Liver (tissue), 9 donors: Measurements from ENCODE around the gene ID3. TPM values are rescaled to one million over a fixed set of nuclear protein-coding genes. Genes with fewer than 3 reads are reported as not detected.

ENCODE experiments used
- DNase-seq: peaks from one replicate; pipeline ENCODE4 v3.0.0-alpha.2; 2017; ENCODE audit warnings: low spot score
- H3K27ac ChIP-seq, 2 donors: one replicate each; pipeline ENCODE4 v1.7.0; 2013; ENCODE audit warnings: inconsistent platforms in 2 of 2, low read length in 2 of 2, control low read depth in 1 of 2, low read depth in 1 of 2, mild to moderate bottlenecking in 1 of 2
- H3K27me3 ChIP-seq, 4 donors: one replicate each; pipeline versions ENCODE4 v1.6.1 to v1.7.0; 2013; ENCODE audit warnings: low read length in 3 of 4, inconsistent platforms in 1 of 4, mild to moderate bottlenecking in 1 of 4, moderate library complexity in 1 of 4; ENCODE audit not compliant: control insufficient read depth in 4 of 4, insufficient read depth in 4 of 4
- H3K36me3 ChIP-seq, 4 donors: one replicate each; pipeline versions ENCODE4 v1.6.1 to v1.7.0; 2013; ENCODE audit warnings: low read length in 3 of 4, mild to moderate bottlenecking in 3 of 4, low read depth in 1 of 4, moderate library complexity in 1 of 4; ENCODE audit not compliant: control insufficient read depth in 4 of 4, insufficient read depth in 3 of 4
- H3K4me1 ChIP-seq, 4 donors: one replicate each; pipeline versions ENCODE4 v1.6.1 to v1.7.0; 2013; ENCODE audit warnings: low read length in 3 of 4, mild to moderate bottlenecking in 3 of 4, moderate library complexity in 1 of 4; ENCODE audit not compliant: control insufficient read depth in 4 of 4, insufficient read depth in 4 of 4
- H3K4me3 ChIP-seq, 3 donors: one replicate each; pipeline versions ENCODE4 v1.6.1 to v1.7.0; 2013; ENCODE audit warnings: low read length in 3 of 3, control low read depth in 1 of 3, low read depth in 1 of 3, mild to moderate bottlenecking in 1 of 3
- H3K9ac ChIP-seq, 2 donors: one replicate each; pipeline ENCODE4 v1.7.0; 2013; ENCODE audit warnings: low read length in 2 of 2, mild to moderate bottlenecking in 2 of 2, moderate library complexity in 2 of 2, control low read depth in 1 of 2, low read depth in 1 of 2
- H3K9me3 ChIP-seq, 4 donors: one replicate each; pipeline versions ENCODE4 v1.6.1 to v1.7.0; 2013; ENCODE audit warnings: low read length in 3 of 4; ENCODE audit not compliant: control insufficient read depth in 4 of 4
- ATF3 ChIP-seq: IDR thresholded peaks from 2 replicates; pipeline ENCODE4 v1.6.1; 2016; ENCODE audit warnings: antibody characterized with exemption
- CTCF ChIP-seq: fragments of 150-350 bp; IDR thresholded peaks from 2 replicates; pipeline ENCODE4 v1.5.1; 2017; ENCODE audit warnings: improper control_type of control experiment, low read depth, low read length; ENCODE audit not compliant: missing input control
- EGR1 ChIP-seq, 2 donors: IDR thresholded peaks; 2 replicates each; pipeline ENCODE4 v1.6.1; 2016 to 2018; ENCODE audit warnings: antibody characterized with exemption in 2 of 2, low read depth in 2 of 2
- FOXA2 ChIP-seq: IDR thresholded peaks from 2 replicates; pipeline ENCODE4 v1.6.1; 2016; ENCODE audit warnings: antibody characterized with exemption
- GABPA ChIP-seq, 2 donors: IDR thresholded peaks in 1 of 2; conservative IDR thresholded peaks in 1 of 2; 2 replicates each; pipeline ENCODE4 v1.6.1; 2016; ENCODE audit warnings: antibody characterized with exemption in 2 of 2, mild to moderate bottlenecking in 1 of 2, moderate library complexity in 1 of 2
- HNF4A ChIP-seq, 2 donors: conservative IDR thresholded peaks; 2 replicates each; pipeline ENCODE4 v1.6.1; 2016; ENCODE audit warnings: antibody characterized with exemption in 2 of 2, mild to moderate bottlenecking in 2 of 2
- HNF4G ChIP-seq: IDR thresholded peaks from 2 replicates; pipeline ENCODE4 v1.6.1; 2016; ENCODE audit warnings: antibody characterized with exemption
- JUND ChIP-seq, 2 donors: IDR thresholded peaks; 2 replicates each; pipeline ENCODE4 v1.6.1; 2016; ENCODE audit warnings: antibody characterized with exemption in 2 of 2
- RAD21 ChIP-seq, 2 donors: IDR thresholded peaks; 2 replicates each; pipeline ENCODE4 v1.6.1; 2016; ENCODE audit warnings: antibody characterized with exemption in 2 of 2, mild to moderate bottlenecking in 2 of 2
- REST ChIP-seq: IDR thresholded peaks from 2 replicates; pipeline ENCODE4 v1.6.1; 2016; ENCODE audit warnings: antibody characterized with exemption, mild to moderate bottlenecking
- RXRA ChIP-seq, 2 donors: IDR thresholded peaks; 2 replicates each; pipeline ENCODE4 v1.6.1; 2017 to 2018; ENCODE audit warnings: antibody characterized with exemption in 2 of 2, mild to moderate bottlenecking in 1 of 2
- SP1 ChIP-seq: IDR thresholded peaks from 2 replicates; pipeline ENCODE4 v1.6.1; 2018; ENCODE audit warnings: antibody characterized with exemption, mild to moderate bottlenecking
- TAF1 ChIP-seq: conservative IDR thresholded peaks from 2 replicates; pipeline ENCODE4 v1.6.1; 2016; ENCODE audit warnings: antibody characterized with exemption, mild to moderate bottlenecking
- ZBTB33 ChIP-seq: IDR thresholded peaks from 2 replicates; pipeline ENCODE4 v1.6.1; 2016; ENCODE audit warnings: antibody characterized with exemption
- WGBS: extraction: QIAGEN DNeasy Blood & Tissue Kit; methylation state at CpG from one replicate; pipeline ENCODE4 v1.1.7; 2013; 5-methylcytosine and 5-hydroxymethylcytosine counted together
- polyA plus RNA-seq, 2 donors: library from polyadenylated mRNA; stranded (reverse) in 1 of 2; unstranded in 1 of 2; fragments of 200-250 nt in 1 of 2; fragments of >200 nt in 1 of 2; fragmentation: Nextera tagmentation in 1 of 2; extraction: Ambion mirVana in 1 of 2; gene quantifications; one replicate each; pipeline versions ENCODE4 v1.2.1 to v1.2.3, GENCODE V29; 2013 to 2015
- total RNA-seq, 2 donors: library from RNA; depleted of rRNA; stranded (reverse); fragments of >200 nt; gene quantifications; one replicate each; pipeline ENCODE4 v1.2.3, GENCODE V29; 2014
- TF ChIP-seq, protein P1 (sequence below): IDR thresholded peaks from 2 replicates; pipeline ENCODE4 v1.6.1; 2016; ENCODE audit warnings: antibody characterized with exemption
- donor health status: healthy.
- donor health status: healthy.
- donor health status: healthy.
- donor health status: healthy.
- donor health status: healthy.

The ID3 gene
- total and polyA plus RNA-seq, 4 donors = 21.6 to 42.6 (median 37.9) TPM

- TF ChIP-seq GABPA (IDR thresholded peaks at IDR 0.05 in 1 of 2, conservative IDR thresholded peaks at IDR 0.05 in 1 of 2) = no peak
- TF ChIP-seq RXRA (IDR thresholded peaks at IDR 0.05) = no peak
- TF ChIP-seq FOXA2 = no peak
- no peak for TF ChIP-seq HNF4G
Measured at GRCh38 chr1:23565776-23566175, 6.5 kb upstream of the ID3 start (continued).

- Histone ChIP-seq H3K4me1 (peaks cover 0 to 16% (median 7%) of the 10 kb centered on the region in 4 donors), H3K9ac (no peak overlapping the region), H3K4me3 (no peak overlapping the region), H3K27me3 (peaks cover 0 to 4% (median 2%) of the 10 kb centered on the region in 4 donors), H3K27ac (peak overlapping the region; percentile 5 to 47), H3K9me3 (no peaks in the 10 kb centered on the region), H3K36me3 (no peaks in the 10 kb centered on the region)
- WGBS = 70% methylated on average over 10 of the region's 10 CpGs
- no peak for DNase-seq
- no peak for TF ChIP-seq RAD21 (IDR thresholded peaks at IDR 0.05)
- TF ChIP-seq REST = no peak
- TF ChIP-seq, protein P1, sequence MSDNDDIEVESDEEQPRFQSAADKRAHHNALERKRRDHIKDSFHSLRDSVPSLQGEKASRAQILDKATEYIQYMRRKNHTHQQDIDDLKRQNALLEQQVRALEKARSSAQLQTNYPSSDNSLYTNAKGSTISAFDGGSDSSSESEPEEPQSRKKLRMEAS = no peak
- no peak for TF ChIP-seq HNF4G
- TF ChIP-seq JUND (IDR thresholded peaks at IDR 0.05) = no peak
- TF ChIP-seq EGR1 (IDR thresholded peaks at IDR 0.05; ENCODE audit: low read depth in 2 of 2) = no peak
- TF ChIP-seq TAF1 = no peak
- TF ChIP-seq ATF3 = no peak
- no peak for TF ChIP-seq ZBTB33
- no peak for TF ChIP-seq RXRA (IDR thresholded peaks at IDR 0.05)
- TF ChIP-seq FOXA2 = no peak
- no peak for TF ChIP-seq CTCF
- TF ChIP-seq SP1 = no peak
- no peak for TF ChIP-seq GABPA (IDR thresholded peaks at IDR 0.05 in 1 of 2, conservative IDR thresholded peaks at IDR 0.05 in 1 of 2)
- no peak for TF ChIP-seq HNF4A (conservative IDR thresholded peaks at IDR 0.05)
Measured at GRCh38 chr1:23564529-23565122, 5.3 kb upstream of the ID3 start.
